GM23248 (cell line): ENCODE data around the gene ERGIC1.

Experiments
- EZH2 ChIP-seq: fragments of 200-600 bp; sonication (generic); IDR thresholded peaks from 2 replicates; pipeline ENCODE4 v1.6.1; 2018; ENCODE audit warnings: antibody characterized with exemption, mild to moderate bottlenecking; ENCODE audit not compliant: insufficient read depth, poor library complexity, severe bottlenecking
- EZH2phosphoT487 ChIP-seq: fragments of 200-600 bp; sonication (generic); IDR thresholded peaks from 2 replicates; pipeline ENCODE4 v1.6.1; 2018; ENCODE audit warnings: antibody characterized with exemption, moderate library complexity, mild to moderate bottlenecking, low read depth; ENCODE audit not compliant: insufficient read depth

DNA sequence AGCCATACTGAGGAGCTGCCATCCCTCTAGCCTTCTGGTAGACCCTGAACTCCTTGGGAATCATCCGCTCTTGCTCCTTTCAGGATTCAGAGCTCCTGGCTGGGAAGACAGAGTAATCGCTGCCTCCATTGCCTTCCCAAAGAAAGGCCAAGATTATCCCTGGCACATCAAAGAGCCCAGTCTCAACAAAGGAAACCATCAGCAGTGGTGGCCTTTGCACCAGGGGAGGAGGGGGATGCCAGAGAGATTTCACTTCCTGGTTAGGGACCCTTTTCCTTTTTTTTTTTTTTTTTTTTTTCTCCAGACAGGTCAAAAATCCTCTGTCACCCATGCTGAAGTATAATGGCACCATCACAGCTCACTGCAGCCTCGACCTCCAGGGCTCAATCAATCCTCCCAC, 16.0 kb upstream of the ERGIC1 start:
- TF ChIP-seq EZH2 (no peak), EZH2phosphoT487 (no peak)
